ENCODE results near the gene LLCFC1.

Gene LLCFC1

DNA sequence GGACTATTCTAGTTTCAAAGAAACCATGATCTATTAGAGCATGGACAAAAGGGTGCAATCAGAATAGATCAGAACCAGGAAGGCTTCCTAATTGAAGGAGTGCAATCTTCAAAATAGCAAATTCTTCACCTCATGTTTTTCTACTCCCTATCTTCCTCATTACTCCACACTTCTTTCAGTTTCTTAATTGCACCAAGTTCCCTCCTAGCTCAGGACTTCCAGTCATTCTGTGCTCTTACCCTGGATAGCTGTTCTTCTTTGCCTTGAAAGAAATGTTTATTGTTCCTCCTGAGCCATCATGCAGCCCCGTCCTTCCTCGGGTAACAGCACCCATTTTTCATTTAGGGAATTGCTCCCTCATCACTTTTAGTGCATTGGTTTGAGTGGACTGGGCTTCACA lies 28.8 kb upstream of the LLCFC1 start:
- DNase-seq (ENCODE audit: low read depth), result no peak

DNA sequence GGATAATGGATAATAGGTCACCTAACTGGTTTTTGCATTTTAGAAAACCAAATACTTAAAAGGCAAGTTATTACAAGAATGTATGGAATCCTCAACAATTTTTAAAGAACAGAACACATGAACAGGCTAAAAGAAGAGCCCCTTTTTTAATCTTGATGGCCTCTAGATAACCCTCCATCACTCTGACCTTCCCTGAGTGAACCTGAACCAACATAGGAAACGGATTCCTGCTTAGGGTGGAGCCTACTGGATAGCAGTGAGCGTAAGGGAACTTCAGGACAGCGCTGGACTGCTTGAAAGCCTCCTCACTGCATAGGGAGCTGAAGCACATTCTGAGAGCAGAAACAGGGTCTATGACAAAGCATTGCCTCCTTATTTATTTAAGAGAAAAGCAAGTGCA lies 26.2 kb upstream of the LLCFC1 start:
- no peak for DNase-seq (ENCODE audit: low read depth)

DNA sequence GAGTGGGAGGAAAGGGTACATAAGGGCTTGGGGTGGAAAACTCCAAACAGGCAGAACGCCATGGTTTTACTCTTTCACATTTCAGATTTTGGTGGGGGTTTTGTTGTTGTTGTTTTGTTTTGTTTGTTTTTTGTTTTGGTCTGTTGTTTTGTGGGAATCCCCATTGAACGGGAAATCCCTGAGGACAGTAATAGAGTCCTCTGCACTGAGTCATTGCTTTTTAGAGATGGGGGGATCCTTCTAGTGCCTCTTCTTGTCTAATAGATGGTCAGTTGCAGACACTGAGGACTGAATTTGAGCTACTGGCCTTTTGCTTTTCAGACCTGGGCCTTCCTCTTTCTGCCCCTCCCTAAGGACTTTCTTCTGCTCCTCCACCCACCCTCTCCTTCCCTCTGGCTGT lies 25.7 kb upstream of the LLCFC1 start:
- DNase-seq (ENCODE audit: low read depth), result no peak

GRCh38 chr7:142914121-142914520 lies 25.2 kb upstream of the LLCFC1 start:
- DNase-seq (ENCODE audit: low read depth), result no peak

DNA sequence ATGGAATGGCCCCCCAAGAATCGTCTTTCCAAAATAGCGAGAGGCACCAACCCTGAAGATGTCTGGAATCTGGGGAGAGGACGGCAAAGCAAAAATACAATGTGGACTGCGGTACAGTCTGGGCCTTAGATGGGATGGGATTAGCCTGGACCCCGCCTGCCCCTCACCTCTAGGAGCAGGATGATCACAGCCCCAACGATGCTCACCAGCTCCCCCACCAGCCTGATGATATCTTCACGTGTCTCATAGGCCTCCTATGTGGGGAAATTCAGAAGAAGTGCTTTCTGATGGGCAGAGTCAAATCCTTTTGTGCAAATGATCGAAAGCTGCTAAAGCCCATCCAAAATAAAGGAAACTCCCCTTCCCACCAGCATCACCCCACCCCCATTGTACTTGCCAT lies 24.0 kb upstream of the LLCFC1 start:
- no peak for DNase-seq (ENCODE audit: low read depth)

DNA sequence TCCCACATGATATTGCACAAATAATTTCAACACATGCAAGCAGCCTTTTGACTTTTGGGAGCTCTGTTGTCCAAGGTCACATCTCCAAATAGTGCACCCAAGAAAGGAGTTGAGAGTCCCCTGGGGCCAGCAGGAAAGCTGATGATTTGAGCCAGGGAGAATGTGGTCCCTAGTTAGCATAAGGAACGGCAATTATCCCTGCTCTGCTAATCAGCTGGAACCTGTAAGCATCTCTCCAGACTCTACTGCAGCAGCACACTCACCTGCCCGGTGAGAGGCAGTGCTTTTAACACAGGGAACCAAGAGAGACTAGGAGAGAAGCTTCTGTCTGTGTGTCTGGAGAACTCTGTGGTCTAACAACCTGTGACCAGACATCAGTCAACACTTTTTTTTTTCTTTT lies 22.8 kb upstream of the LLCFC1 start:
- no peak for DNase-seq (ENCODE audit: low read depth)

GRCh38 chr7:142917447-142917846 lies 21.8 kb upstream of the LLCFC1 start:
- DNase-seq (ENCODE audit: low read depth), result no peak

GRCh38 chr7:142918901-142919300 lies 20.4 kb upstream of the LLCFC1 start:
- no peak for DNase-seq (ENCODE audit: low read depth)

DNA sequence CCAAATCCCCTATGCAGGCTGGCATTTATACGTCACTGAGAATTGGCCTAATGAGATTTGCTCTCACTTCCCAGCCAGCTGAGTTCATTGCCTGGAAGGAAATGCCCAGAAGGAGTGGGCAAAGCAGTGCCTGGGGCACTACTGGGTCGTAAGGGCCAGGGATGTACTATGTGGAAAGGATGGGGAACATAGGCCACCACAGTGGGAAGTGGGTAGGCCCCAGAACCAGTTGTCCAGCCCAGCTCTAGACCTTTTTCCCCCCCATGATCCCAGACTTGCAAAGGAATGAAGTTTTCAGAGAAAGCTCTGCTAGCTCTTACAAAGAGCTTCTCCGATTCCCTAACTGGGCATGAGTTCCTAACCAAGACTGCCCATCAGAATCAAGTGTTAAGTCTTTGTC lies 19.6 kb upstream of the LLCFC1 start:
- DNase-seq (ENCODE audit: low read depth), result no peak

GRCh38 chr7:142923391-142923790 lies 15.9 kb upstream of the LLCFC1 start:
- DNase-seq (ENCODE audit: low read depth), result no peak

GRCh38 chr7:142925413-142925812 lies 13.9 kb upstream of the LLCFC1 start:
- DNase-seq (ENCODE audit: low read depth), result no peak

- DNase-seq (ENCODE audit: low read depth), result no peak
These were observed 12.1 kb upstream of the LLCFC1 start for GRCh38 chr7:142927085-142927745.

- DNase-seq (ENCODE audit: low read depth), result no peak
These were observed 11.3 kb upstream of the LLCFC1 start for GRCh38 chr7:142927949-142928348.

GRCh38 chr7:142930126-142930730 lies 9.1 kb upstream of the LLCFC1 start:
- DNase-seq (ENCODE audit: low read depth), result no peak

GRCh38 chr7:142932386-142933091 lies 6.7 kb upstream of the LLCFC1 start:
- DNase-seq (ENCODE audit: low read depth), result no peak

- DNase-seq (ENCODE audit: low read depth), result no peak
These were observed 6.2 kb upstream of the LLCFC1 start for GRCh38 chr7:142933092-142933475.

DNA sequence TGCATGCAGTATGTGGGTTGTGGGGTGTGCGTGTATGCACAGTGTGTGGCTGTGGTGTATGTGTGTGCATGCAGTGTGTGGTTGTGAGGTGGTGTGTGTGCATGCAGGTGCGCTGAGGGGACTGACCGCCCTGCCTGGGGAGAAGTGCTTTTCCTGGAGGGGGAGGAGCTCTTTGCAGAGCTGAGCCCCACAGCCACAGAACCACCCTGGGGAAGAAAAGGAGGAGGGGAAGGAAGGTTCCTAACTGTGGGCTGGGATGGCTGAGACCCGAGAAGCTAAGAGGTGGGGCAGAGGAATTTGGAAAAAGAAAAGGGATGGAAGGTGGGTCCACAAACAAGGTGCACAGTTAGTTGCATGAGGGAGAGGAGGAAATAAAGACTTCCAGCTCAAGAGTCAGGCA lies 5.7 kb upstream of the LLCFC1 start, which contains the start of gene TRPV5:
TSS of gene TRPV5 (minus strand) at position 123 of the 400 bp plus-strand sequence. CDS start 287 bp downstream, outside the sequence.
- no peak for DNase-seq (ENCODE audit: low read depth)

- no peak for DNase-seq (ENCODE audit: low read depth)
These were observed 5.2 kb upstream of the LLCFC1 start for GRCh38 chr7:142934056-142934455.

- no peak for DNase-seq (ENCODE audit: low read depth)
These were observed 3.2 kb upstream of the LLCFC1 start for GRCh38 chr7:142935941-142936565.

DNA sequence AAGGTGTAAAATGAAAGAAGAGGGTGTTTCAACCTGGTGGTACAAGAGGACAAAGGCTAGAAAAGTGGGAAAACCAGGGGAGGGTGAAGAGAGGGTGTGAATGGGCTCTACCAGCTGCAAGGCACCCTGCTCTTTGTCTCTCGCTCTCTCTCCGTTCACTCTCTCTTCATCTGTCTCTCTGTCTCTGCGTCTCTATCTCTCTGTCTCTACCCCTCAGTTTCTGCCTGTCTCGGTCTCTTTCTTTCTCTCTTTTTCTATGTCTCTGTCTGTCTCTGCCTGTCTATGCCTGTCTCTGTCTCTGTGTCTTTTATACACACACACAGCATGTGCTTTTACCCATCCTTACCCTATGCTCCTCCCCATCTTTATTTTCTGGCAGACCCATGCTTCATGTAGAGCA lies 673 bp upstream of the LLCFC1 start:
- DNase-seq (ENCODE audit: low read depth), result no peak

DNA sequence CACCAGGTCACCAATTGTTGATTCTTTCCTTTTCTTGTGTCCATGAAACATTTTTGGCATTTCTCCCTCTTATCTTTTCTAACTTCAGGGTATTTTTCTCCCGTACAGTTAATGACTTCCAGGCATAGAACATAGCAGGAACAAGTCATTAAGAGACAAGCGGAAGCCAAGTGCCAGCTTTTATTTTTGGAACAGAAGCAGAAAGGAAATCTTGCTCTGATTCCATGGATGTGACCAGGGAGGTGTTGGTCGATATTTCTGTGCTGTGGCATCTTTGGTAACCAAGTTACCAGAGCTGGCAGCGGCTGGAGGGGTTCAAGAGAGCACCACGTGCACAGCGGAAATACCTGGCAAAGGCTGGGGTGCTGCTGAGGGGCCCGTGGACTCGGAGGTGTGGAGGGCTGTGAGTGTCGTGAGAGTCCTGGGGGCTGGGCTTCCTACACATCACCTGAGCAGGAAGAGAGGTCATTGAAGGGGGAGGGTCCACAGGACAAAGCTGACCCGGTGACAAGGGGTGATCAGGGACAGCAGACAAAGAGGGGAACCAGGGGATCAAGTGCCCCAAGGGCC lies 1.8 kb downstream of the LLCFC1 start:
- no peak for DNase-seq (ENCODE audit: low read depth)

- DNase-seq (ENCODE audit: low read depth), result no peak
These were observed 2.3 kb downstream of the LLCFC1 start for GRCh38 chr7:142941541-142941940.

DNA sequence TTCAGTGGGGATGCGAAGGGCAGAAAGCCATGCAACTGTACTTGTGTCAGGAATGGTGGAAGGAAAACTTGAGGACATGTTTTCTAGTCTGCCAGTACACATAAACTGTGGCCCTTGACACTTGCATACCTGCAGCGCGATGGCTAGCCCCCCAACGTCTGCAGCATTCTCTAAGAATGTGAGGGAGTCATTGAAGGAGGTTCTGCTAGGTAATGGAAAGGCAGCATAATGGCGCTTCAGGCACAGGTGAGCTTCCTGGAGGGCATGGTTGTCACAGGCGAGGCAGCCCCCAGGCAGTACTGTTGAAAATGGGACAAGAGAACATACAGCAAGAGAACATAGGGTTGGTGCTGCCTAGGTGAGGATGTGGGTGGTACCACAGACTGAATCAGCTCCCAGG lies 3.5 kb downstream of the LLCFC1 start:
- DNase-seq (ENCODE audit: low read depth), result no peak

Data from HS-5 (cell line).